HG02884 (cell line): ENCODE measurements around the gene ZNF366.
"Not testable (repeated sequence)": the region's sequence is repeated elsewhere in the genome, so short reads cannot be mapped to it uniquely, and the experiment has no call there.

Experiments used
- ATAC-seq: cut with Tn5 transposase; IDR thresholded peaks from one replicate; pipeline ENCODE4 v1.9.1; 2021; ENCODE audit warnings: mild to moderate bottlenecking, moderate library complexity; ENCODE audit not compliant: unreplicated experiment

The ZNF366 gene

DNA sequence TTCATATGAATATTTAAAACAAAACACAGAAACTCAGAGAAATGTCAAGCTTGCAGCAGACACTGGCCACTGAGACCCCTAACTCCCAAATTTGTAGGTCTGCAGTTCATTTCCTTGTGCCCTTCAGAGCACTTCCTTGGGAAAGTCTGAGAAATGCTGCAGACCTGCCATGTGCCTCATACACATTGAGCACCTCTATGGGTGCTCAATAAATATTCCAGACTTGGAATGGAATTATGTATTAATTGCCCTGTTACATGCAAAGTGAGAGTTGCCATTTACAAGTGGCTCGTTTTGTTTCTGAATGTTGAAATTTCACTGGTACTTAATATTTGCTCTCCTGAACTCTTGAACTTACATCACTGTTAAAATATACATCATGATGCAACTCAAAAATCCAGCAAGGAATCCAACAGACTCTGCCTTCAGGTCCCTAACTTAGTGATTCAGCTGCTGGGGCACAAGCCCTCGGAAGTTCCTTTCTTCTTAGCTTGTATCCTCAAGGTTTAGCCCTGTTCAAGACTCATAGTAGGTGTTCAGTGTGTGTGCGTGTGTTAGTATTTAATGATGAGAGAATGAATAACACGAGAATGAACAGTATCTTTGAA lies 96.4 kb downstream of the ZNF366 start:
- ATAC-seq: no peak

DNA sequence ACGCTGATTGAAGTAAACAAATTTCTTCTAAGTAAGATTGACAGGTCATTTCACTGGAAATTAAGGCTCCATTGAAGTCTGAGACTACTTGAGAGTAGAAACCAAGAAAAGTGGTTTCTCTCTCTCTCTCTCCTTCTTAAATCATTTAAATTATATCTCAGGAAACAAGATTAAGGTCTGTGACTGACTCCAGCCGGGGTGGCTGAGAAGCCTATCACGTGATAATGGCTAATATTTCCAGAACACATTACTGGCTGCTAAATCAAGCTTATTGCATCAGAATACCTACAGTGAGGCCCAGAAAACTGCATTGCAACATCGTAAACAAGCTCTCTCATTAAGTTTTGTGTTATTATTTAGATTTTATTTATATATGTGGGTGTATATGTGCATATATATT lies 98.6 kb downstream of the ZNF366 start:
- ATAC-seq: no peak

DNA sequence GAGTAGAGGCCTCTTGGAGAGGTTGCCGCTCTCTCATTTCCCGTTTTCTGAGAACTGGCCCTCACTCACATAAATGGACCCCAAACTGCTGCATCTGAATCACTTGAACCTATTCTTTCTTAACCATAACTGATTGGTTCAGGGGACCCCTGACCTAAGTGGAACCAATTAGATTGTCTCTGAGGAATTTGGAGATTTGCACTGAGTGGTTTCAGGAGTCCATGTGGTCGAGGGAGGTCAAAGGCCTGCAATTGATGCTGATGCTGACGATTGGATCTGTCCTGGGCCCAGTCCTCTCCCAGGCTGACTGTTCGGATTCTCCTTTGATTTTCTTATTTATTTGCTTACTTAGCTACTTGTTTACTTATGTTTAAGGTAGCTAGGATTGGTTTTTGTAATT lies 99.1 kb downstream of the ZNF366 start:
- no peak for ATAC-seq

DNA sequence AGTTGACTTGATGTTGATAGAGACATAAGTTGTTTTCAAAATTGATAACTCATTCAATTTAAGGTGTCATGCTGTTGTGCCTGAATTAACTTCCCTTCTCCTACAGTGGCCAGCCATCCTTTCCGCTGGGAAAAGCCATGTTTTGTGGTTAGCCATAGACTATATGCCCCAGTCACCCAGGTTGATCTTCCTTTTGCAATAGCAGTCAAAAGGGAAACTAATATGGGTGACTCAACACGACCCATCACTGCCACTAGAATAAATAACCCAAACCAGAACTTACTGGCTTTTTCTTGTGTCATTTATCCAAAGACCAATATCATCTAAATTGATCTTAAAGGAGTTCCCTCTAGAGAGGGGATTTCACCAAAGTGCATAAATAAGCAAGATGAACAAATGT lies 99.7 kb downstream of the ZNF366 start:
- no peak for ATAC-seq

DNA sequence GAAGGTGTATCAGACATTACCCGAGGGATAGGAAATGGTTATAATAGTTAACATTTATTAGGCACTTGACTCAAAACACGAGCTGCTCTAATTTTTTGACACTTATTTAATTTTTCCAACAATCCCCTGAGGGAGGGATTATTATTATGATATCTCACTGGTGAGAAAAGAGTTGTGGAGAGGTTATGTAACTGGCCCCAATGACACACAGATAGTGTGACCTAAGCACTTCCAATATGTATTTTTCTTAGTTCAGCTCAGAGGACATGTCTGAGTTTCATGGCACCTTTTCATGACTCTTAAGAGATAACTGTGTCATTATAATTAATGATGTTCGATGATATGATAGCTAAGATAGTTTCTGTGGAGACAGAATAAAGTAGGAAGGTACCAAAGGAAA lies 100.1 kb downstream of the ZNF366 start:
- no peak for ATAC-seq

DNA sequence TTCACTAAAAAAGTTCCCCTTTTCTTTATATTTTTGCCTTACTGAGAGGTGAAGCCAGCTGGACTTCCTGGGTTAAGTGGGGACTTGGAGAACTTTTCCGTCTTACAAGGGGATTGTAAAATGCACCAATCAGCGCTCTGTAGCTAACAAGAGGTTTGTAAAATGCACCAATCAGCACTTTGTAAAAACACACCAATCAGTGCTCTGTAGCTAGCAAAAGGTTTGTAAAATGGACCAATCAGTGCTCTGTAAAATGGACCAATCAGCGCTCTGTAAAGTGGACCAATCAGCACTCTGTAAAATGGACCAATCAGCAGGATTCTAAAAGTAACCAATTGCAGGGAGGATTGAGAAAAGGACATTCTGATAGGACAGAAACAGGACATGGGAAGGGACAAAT lies 102.4 kb downstream of the ZNF366 start:
- not testable (repeated sequence) for ATAC-seq

DNA sequence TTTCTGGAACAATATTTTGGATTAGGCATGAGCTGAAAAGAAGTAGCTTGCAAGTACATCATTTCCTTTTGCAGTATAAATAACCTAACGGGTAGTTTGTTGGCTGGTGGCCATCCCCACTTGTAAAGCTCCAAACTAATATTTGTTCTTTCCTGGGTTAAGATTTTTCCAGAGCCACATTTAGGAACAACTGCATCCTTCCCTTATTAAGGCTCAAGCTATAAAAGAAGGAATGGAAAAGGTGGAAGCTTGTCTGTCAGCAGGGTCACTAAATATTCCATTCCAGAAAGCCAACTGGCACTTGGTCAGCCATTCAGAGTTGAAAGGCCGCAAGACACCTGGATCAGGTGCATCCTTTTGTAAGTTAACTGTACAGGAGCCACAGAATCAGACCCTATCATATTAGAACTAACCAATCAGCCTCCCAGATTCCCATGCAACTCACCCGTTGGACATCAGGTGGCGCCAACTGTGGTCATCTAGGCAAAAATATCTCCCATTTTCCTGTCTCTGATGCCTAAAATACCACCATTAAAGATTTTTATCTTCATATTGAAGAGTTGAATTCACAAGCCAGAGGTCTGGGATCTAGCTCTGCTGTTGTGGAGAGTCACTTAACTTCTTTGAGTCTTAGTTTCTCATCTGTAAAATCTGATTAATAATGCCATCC lies 104.1 kb downstream of the ZNF366 start:
- no peak for ATAC-seq

DNA sequence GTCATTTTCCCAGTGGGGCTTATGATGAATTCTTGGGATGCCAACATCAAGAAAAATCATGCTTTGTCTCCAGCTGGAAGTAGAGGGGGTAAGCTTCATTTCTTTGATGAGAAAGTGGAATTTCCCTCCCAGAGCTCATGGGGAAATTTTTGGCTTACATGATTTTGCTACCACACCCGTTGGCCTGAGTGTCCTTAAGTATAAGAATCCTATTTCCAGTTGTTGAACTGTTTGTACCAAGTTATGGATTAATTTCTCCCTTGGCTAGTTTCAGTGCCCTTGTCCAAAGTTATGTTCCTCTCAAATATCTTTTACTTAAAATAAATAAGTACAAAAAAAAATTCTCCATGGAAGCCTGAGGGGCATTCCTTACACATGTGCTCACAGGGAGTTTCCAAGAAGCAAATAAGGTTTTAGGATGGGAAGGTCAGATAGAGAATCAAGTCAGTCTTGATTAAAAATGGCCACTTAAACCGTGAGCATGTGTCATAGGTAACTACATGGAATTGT lies 104.8 kb downstream of the ZNF366 start:
- no peak for ATAC-seq

DNA sequence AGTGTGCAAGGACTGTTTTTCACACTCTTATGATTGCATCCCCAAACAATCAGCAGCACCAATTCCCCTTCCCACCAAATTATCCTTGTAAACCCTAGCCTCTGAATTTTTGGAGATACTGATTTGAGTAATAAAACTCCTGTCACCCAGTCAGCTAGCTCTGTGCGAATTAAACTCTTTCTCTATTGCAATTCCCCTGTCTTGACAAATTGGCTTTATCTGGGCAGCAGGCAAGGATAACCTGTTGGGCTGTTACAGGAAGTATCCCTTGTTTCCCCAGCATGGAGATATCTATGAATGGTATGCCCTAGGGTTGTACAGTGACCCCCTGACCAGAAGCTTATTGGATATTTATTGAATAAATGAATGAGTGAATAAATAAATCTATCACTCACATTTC lies 106.3 kb downstream of the ZNF366 start:
- no peak for ATAC-seq

DNA sequence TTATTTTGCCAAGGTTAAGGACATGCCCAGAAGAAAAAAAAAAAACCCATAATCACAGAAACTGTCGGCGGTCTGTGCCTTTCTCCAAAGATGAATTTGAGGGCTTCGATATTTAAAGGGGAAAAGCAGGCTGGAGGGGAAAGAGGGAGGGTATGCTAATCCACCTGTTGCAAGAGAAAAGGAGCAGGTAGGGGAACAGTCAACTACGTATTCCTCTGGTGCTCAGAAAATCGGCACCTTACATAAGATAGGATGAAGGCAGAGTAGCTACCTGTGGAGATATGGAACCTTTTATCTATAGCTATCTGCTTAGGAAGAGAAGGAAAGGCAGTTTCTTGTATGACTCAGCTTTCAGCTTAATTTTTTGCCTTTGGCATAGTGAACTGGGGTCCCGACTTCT lies 109.4 kb downstream of the ZNF366 start:
- ATAC-seq: no peak

DNA sequence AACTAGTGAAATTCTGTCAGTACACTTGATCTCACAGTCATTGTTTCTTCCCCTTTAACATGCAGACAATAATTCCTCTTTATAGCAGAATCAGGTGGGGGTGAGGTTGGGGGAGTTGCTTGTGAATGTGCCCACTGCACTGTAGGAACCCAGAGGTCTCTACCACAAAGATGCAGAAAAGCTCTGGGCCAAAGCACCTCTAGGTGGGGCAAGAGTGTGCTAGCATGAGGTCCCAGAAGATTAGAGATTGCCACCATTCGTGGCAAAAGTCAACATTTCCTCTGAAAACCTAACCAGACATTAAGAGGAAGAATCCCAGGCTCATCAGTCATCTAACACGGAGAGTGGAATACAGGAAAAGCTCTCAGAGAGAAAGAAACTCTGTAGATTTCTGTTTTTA lies 112.5 kb downstream of the ZNF366 start:
- ATAC-seq: no peak

DNA sequence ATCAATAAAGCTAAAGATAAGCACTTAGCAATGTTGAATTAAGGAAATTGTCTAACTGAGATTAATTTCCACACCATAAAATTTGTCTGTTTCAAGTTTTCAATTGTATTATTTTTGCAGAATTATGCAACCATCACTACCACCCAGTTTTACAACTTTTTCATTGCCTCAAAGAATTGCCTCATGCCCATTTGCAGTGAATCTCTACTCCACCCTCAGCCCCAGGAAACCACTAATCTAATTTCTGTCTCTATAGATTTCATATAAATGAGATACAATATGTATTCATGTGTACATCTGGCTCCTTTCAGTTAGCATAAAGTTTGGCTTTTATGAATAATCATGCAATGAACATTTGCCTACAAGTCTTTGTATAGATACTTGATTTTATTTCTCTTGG lies 114.2 kb downstream of the ZNF366 start:
- ATAC-seq: no peak
